Mucosa of gallbladder (tissue), 1 donor: ENCODE data around the gene AFF3. TPM values are rescaled to one million over a fixed set of nuclear protein-coding genes. Genes with fewer than 3 reads are reported as not detected.
"Not testable (repeated sequence)": the region's sequence is repeated elsewhere in the genome, so short reads cannot be mapped to it uniquely, and the experiment has no call there.

Experiments used
- DNase-seq: peaks from one replicate; pipeline ENCODE4 v3.0.0-alpha.2; 2020; ENCODE audit warnings: low spot score
- total RNA-seq: library from RNA; stranded (reverse); gene quantifications from one replicate; pipeline ENCODE4 v1.2.1, GENCODE V29; 2021
- donor health status: DM: no; HTN: no; CAD: no.

The AFF3 gene
- total RNA-seq, 1 donor from 2014 or later = 9.1 TPM

- no peak for DNase-seq
Measured at GRCh38 chr2:100107906-100108647, 34.3 kb downstream of the AFF3 start.

GRCh38 chr2:100107440-100107839, 35.0 kb downstream of the AFF3 start:
- DNase-seq = no peak

DNA sequence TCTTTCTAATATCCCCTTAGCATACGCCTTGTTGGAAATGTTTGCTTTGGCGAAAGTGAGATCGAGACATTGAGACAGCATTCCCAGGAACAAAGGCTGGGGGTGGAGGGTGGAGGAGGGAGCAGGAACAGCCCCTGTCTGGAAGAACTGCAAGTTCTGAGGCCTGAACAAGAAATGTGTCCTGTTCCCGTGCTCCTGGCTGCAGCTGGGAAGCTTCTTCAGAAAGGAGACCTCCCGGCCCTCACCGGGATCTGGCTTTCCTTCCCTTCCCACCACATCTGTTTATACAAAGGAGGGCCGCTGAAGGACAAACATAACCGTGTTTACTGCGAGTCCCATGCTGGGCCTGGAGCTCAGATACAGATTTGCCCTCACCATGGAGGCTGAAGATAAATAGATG, 35.9 kb downstream of the AFF3 start:
- DNase-seq = peak; percentile 23

- DNase-seq = no peak
Measured at GRCh38 chr2:100105678-100106054, 36.7 kb downstream of the AFF3 start.

DNA sequence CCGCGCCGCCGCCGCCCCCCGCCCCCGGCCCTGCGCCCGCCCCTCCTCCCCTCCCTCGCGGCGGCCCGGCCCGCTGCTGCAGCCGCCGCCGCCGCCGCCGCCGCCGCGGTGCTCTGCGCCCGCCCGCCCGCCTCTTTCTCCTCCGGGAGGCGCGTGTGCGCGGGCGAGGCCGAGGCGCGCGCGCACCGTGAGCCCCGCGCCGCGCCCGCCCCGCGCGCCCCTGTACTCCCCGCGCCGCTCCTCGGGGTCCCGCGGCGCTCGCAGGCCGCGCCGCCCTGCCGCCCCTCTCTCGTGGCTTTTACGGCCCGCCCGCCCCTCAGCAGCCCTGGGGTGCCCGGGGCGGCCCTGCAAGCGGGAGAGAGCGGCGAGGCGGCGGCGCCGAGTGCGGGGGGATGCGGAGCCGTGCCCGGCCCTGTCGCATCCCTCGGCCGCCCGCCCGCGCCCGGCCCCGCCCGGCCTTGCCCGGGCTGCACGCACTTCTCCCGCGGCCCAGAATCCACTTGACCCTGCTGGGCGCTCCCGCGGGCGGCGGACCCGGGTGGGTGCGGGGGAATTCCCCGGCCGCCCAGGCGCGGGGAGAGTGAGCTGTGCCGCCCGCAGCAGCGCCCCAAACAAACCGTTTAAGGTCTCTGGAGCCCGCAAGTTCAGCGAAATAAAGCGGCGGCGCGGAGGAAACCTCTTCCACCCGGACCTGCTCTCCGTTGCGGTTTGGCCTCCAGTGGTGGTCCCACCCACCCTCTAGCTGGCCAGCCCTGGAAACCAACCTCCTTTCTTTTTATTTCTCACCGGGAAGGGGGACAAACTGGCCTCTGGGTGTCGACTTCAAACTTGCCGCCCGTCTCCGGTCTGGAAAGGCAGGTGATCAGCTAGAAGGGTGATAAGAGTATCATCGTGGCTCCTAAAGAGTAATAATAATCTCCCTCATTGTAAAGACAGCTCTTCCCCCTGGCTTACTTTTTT, 37.4 kb downstream of the AFF3 start:
- DNase-seq = no peak

- DNase-seq = not testable (repeated sequence)
Measured at GRCh38 chr2:100104265-100104664, 38.1 kb downstream of the AFF3 start.

- DNase-seq = not testable (repeated sequence)
Measured at GRCh38 chr2:100103527-100104252, 38.7 kb downstream of the AFF3 start.

- DNase-seq = not testable (repeated sequence)
Measured at GRCh38 chr2:100102466-100103180, 39.8 kb downstream of the AFF3 start.

GRCh38 chr2:100098855-100099254, 43.5 kb downstream of the AFF3 start:
- not testable (repeated sequence) for DNase-seq

GRCh38 chr2:100097611-100098294, 44.6 kb downstream of the AFF3 start:
- DNase-seq = not testable (repeated sequence)

DNA sequence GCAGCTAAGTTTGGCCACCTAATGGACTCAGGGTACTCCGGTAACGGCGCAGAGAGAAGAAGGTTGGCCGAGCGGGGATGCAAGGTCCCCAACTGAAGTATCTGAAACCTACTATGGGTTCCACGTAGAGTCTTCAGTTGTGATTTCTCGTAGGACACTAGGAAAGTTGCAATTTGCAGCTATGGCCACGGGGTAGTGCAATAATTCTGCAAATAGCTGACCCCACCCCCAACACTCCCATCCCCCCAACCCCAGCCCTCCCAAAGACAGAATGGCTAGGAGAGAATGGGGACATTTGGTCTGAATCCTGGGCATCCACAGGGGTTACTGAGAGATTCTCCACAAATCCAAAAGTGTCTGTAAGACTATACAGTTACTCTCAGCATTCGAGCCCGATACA, 46.5 kb downstream of the AFF3 start:
- not testable (repeated sequence) for DNase-seq

GRCh38 chr2:100091807-100092206, 50.6 kb downstream of the AFF3 start:
- DNase-seq = not testable (repeated sequence)

DNA sequence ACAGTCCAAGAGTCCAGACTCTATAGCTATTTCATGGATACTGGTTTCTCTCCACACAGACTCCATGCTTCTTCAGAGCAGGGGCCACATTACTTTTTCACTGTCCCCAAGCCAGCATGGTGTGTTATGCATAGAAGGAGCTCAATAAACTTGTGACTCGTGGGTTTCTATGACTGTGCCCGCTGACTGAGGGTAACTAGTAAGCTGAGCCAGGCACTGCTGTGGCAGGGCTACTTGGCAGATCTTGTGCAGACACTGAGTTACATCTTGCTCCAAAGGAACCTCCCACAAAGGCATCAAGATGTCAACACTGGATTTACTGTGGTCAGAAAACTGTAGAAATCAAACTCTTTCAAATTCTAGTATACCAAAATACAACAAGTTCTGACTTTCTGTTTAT, 56.6 kb downstream of the AFF3 start:
- not testable (repeated sequence) for DNase-seq

DNA sequence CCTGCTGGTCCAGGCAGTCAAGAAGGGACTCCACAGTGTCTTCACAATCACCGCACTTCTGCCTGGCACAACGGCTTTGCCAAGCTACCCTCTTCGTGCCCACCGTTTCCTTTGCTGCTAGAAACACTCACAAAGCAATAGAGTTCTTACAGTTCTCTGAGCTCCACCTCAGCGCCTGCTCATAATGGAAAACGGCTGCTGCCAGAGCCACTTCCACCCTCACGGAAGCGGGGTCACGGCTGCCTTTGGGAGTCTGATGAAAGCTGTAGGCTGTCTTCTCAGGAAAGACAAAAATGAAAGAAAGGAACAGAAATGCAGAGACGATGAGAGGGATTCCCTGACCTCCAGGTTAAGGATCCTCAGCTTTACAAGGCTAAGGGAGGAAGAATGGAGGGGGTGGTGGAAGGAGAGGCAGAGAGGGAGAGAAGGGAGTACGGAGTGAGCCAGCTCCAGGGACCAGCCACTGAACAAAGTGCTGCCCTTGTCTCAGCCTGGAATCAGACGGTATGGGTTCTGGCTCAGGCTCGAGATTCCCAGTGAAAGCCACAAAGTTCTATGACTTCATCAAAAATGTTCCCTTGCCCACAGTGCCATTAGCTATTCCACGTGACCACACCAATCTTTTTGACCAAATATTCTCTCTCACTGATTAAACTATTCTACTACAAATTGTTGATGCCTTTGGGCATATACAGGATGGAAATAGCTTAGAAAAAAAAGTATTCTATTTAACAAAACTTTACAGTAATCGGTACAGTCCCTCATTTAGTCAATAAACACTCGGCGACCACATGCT, 58.8 kb downstream of the AFF3 start:
- not testable (repeated sequence) for DNase-seq

GRCh38 chr2:100082302-100082978, 60.0 kb downstream of the AFF3 start:
- not testable (repeated sequence) for DNase-seq

GRCh38 chr2:100077935-100078334, 64.5 kb downstream of the AFF3 start:
- DNase-seq = no peak

GRCh38 chr2:100077456-100077855, 64.9 kb downstream of the AFF3 start:
- DNase-seq = no peak

DNA sequence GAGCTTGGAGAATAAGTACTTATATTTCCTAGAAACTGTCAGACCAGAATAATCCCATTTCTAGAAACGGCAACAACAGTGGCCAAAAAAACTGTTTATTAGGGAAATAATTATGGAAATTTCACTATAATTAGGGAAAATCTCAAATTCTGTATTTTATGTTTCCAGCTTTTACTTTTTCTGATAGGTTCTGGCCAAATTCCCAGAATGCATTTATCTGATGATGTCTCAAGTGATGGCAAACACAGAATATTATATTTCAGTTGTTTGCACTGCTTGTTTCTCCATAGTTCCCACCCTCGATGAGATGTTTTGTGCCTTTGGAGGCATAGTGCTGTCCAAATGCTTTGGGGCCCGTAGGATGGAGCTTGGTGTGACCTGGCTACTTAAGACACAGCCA, 66.9 kb downstream of the AFF3 start:
- DNase-seq = no peak

DNA sequence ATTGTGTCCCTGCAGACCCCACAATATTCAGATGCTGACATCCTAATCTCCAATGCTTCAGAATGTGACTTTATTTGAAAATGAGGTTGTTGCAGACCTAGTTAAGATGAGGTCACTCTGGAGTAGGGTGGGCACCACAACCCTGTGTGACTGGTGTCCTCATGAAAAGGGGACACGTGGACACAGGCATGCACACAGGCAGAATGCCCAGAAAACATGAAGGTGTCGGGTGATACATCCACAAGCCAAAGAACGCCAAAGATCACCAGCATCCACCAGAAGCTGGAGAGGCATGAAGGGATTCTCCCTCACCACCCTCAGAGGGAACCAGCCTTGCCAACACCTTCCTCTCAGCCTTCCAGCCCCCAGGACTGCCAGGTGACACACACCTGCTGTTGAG, 69.3 kb downstream of the AFF3 start:
- DNase-seq = no peak
